Measurements from ENCODE around the gene MBOAT1. TPM values are rescaled to one million over a fixed set of nuclear protein-coding genes. Genes with fewer than 3 reads are reported as not detected.
"Not testable (repeated sequence)": the region's sequence is repeated elsewhere in the genome, so short reads cannot be mapped to it uniquely, and the experiment has no call there.

MBOAT1 gene
- total RNA-seq, 1 donor from 2014 or later, result 22.0 TPM

DNA sequence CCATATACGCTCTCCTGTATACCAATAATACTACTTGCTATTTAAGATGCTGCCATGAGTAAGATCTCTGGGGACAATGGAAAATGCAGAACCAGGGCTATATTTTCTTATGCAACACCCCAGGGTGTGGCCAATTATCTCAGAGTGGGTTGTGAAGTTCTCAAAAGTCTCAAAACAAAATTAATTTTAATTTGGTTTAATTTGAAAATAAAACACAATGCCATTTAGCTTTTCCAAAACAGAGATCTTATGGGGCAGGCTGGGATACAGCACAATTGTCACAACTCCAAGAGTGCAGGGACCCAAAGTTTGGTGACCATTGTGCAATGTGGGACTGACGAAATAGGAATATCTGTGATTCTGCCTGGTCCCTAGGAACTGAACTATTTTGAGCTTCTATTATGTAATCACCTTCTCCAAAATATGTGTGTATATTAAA is 43.1 kb downstream of the MBOAT1 start:
- DNase-seq, result no peak

DNA sequence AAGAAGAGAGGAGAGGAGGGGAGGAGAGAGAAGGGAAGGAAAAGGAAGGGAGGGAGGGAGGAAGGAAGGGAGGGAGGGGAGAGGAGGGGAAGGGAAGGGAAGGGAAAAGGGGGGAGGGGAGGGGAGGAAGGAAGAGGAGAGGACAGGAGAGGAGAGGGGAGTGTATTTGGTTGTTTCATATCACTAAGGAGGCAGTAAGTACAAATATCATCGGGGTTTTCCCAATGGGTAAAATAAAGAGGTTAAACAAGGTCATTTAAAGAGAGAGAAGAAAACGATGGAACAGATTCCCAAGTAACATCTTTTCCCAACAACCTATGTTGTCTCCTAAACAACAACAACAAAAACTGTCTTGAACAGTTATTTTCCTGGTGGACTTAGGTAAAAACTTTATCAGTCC is 43.6 kb downstream of the MBOAT1 start:
- DNase-seq, result no peak

DNA sequence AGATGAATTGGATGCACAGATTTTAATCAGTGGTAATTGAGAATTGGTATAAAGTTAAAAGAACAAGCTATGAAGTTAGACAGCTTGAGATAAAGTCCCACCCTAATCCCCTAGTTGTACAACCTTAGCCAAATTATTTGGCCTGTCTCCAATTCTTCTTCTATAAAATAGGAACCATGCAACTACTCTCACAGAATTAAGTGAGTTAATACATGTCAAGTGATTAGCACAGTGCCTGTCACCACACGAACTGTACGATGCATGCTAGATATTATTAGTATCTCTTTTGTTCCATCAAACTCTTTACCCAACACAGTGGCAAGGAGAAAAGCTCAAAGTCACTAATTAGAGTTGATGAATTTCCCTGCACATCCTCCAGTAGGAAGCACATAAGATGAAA is 44.7 kb downstream of the MBOAT1 start:
- no peak for DNase-seq

DNA sequence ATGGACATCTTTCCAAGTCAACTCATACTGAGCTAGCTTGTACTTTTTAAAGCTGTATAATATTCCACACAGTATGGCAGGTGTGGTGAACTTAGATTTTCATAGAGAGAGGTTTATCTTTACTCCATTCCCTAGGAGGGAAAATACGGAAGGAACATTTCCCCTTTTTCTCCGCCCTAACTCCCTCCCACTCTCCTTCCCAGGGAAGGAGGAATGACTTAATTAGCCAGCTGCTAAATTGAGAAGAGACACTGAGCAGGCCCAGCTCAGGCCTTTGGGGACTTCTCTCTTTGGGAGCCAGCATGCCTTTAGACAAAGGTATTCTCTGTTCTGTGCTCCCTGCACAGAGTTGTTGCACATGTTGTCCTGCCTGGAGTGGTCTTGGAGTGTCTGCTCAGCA is 46.1 kb downstream of the MBOAT1 start:
- DNase-seq, result no peak

DNA sequence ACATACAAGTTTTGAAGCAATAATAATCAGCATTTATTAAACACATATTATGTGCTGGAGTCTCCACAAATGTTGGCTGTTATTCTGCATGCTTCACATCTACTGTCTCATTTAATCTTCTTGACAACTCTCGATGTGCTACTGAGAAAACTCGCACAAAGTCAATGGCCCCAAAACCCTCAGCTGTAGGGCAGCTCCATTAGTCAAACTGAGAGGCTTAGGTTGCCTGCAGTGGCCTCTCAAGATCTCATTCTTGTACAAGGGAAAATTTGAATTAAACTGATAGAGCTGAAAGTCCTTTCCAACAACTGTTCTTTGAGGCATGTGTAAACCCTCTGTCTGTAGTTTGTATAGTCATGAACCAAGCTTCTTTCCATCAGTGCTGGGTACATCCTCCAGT is 49.8 kb downstream of the MBOAT1 start:
- no peak for DNase-seq

DNA sequence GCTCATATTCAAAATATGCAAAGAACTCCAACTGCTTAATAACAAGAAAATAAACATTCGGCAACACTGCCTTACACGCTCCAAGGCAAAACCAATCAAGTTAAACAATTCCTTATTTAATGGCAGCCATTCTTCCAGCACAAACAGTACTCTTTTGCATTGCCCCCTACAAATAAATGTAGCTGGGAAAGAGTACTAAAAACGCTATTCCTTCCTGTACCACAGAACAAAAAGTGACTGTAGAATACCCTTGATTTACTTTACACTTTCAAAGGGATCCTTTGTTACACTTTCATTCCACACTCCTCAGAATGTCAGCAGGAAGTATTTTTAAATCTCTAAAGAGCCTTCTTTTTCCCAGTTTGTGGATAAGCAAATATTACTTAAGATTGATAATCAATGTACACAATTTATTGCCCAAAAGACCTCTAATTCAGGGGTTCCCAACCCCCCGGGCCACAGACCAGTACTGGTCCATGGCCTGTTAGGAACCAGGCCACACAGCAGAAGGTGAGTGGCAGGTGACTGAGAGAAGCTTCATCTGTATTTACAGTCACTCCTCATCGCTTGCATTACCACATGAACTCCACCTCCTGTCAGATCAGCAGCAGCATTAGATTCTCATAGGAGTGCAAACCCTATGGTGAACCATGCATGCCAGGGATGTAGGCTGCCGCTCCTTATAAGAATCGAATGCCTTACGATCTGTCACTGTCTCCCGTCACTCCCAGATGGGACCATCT is 51.6 kb downstream of the MBOAT1 start:
- no peak for DNase-seq

DNA sequence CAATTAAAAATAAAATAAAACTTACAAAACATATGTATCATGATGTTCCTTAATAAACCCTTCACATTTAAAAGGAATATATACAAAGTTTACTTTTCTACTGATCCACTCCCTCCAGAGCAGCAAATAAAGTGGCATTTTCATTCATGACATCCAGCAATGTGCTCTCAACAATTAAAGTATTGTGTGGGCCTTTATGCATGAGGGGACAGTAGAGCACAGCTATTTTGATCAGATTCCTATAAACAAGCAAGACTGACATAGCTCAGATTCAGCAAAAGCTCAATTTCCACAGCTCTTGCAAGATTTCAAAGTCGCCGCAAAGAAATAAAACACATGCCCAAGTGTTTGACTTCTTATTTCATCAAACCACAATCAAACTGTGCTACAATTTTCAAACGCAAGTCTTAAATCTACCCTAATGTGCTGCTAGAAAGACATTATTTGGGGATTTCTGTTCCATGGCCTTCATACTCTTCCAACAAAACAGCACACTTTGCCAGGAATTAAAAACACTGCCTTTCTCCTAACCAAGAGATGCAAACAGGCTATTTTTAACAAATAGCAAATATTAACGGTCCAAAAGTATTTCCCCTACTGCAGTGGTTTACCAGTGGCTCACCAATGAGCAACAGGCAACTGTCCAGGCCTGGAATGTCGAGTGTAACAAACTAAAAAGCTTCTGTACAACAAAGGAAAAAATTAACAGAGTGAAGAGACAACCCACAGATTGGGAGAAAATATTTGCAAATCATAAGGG is 52.3 kb downstream of the MBOAT1 start:
- DNase-seq, result no peak

DNA sequence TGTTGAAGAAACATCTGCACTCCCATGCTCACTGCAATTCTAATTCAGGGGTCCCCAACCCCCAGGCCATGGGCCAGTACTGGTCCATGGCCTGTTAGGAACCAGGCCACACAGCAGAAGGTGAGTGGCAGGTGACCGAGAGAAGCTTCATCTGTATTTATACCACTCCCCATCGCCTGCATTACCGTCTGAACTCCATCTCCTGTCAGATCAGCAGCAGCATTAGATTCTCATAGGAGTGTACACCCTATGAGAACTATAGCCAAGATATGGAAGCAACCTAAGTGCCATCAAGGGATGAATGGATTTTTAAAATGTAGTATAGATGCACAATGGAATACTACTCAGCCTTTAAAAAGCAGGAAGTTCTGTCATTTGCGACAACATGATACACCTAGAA is 53.2 kb downstream of the MBOAT1 start:
- no peak for DNase-seq

DNA sequence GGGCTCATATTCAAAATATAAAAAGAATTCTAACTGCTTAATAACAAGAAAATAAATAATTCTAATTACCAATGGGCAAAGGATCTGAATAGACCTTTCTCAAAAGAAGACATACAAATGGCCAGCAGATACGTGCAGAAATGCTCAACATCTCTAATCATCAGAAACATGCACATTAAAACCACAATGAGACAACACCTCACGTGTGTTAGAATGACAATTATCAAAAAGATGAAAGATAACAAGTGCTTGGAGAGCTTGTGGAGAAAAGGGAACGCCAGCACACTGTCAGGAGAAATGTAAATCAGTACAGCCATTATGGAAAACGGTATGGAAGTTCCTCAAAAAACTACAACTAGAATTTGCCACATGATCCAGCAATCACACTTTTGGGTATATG is 53.6 kb downstream of the MBOAT1 start:
- DNase-seq, result no peak

DNA sequence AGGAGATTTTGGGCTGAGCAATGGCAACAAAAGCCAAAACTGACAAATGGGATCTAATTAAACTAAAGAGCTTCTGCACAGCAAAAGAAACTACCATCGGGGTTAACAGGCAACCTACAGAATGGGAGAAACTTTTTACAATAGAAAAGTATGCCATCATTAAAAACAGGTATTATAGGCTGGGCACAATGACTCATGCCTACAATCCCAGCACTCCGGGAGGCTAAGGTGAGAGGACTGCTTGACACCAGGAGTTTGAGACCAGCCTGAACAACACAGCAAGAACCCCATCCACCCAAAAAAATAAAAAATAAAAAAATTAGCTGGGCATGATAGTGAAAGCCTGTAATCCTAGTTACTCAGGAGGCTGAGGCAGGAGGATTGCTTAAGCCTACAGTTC is 55.4 kb downstream of the MBOAT1 start:
- DNase-seq, result no peak

DNA sequence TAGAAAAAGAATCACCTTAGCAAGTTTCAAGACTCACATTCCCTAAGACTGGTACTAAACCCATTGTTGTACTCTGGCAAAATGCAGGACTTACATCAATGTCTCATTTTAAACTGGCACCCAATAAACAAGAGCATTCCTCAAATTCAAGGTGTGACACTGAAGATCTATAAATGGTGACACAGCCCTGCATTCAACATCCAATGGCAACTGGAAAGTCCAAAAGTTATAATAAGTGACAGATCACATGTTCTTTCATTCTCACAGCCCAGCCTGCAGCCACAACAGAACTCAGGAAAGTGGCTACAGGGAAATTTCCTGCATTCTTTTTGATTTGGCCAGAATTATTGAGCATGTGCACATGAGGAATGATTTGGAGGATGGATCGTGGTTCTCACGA is 57.5 kb downstream of the MBOAT1 start:
- DNase-seq, result no peak

DNA sequence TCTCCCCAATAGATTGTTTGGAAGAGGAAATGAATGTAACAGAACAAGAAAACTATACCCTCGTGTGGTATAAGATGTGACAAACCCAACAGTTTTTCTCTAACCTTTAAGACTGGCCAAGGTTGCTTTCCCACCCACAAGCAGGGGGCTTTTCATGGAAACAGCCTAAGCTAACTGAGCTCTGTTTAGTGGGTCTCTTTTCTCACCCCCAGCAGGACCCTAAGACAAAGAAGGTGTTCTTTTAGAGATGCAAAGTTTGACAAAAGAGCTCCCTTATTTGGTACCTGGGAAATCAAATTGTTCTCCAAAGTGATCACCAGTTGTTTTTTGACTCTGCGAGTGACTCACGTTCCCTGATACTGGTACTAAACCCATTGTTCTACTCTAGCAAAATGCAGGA is 59.1 kb downstream of the MBOAT1 start:
- peak; percentile 26 for DNase-seq

DNA sequence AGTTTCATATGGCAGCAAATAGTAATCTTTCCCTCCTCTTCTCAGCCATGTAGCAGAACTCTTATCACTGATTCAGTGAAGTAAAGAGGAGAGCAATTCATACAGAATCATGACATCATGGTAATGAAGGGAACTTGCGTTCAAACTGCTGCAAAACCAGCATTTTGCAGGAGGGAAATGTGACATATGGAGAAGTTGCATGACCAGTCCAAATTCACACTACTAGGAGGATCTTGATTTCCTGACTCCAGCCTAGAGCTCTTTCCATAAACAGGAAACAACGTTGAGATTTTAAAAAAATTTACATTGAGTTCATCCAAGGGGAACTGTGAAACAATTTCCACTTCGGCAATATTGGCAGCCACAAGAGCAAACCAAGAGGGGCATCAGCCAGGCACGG is 63.8 kb downstream of the MBOAT1 start:
- no peak for DNase-seq

DNA sequence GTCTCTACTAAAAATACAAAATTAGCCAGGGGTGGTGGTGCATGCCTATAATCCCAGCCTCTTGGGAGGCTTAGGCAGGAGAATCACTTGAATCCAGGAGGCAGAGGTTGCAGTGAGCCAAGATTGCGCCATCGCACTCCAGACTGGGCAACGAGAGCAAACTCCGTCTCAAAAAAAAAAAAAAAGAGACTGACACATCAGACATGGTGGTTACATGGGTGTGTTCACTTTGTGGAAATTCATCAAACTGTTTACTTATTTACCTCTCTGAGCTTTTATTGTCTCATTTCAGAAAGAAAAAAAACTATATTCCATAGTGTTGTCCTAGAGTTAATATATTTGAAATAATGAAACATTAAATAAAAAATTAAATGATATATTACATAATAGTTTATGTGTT is 64.8 kb downstream of the MBOAT1 start:
- DNase-seq, result no peak

DNA sequence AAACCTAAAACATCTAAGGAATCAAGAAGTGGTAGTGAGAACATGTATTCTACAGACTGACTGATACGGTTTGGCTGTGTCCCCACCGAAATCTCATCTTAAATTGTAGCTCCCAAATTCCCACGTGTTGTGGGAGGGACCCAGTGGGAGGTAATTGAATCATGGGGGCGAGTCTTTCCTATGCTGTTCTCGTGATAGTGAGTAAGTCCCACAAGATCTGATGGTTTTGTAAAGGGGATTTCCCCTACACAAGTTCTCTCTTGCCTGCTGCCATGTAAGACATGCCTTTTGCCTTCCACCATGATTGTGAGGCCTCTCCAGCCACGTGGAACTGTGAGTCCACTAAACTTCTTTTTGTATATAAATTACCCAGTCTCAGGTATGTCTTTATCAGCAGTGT is 65.4 kb downstream of the MBOAT1 start:
- DNase-seq, result not testable (repeated sequence)

DNA sequence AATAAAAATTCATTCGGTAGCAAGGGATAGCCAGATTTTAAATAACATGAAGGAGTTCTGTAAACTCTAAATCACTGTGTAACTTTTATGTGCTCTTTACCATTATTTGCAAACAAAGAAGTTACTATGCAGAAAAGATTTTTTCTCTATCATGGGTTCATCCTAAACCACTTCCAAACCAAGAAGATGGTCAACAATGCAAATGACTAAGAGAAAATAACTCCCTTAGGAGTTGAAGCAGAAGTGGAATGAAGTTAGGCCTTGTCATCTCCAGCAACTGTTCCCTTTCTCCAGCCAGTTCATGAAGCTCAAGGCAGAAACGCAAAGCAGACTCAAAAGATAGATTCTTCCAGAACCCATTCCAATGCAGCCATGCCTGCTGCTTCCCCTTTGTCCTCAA is 66.0 kb downstream of the MBOAT1 start:
- no peak for DNase-seq

DNA sequence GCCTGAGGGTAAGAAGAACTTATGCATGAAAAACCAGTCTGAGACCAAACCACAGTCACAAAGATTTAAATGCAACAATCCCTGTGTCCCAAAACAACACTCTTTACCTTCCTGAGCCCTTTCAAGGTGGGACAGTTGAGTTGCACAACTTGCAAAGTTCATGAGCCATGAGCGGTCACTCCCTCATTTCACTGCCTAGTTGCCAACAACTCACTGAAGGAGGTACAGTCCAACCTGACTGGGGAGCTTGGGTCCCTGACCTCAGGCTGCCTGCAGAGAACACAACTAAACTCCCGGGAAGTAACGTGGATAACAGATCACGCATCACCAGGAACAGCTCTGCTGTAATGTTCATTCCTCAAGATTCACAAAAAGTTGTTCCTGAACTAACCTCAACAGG is 69.4 kb downstream of the MBOAT1 start:
- no peak for DNase-seq

DNA sequence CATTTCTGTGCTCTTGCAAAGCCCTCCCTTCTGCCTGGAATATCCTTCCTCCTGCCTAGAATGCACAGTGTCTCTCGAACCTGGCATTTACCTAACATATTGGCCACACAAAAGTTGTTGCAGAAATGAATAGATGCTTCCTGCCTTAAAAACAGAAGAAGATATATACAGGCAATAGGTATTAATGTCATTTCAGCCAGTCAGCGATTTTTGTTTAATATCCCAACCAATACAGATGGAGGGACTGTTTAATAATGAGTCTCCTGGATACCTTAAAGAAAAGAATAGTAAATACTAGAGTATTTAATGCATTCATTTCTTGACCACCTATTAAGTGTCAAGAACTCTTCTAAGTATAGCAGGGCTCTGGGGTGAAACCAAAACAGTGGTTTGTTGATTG is 70.3 kb downstream of the MBOAT1 start:
- no peak for DNase-seq

DNA sequence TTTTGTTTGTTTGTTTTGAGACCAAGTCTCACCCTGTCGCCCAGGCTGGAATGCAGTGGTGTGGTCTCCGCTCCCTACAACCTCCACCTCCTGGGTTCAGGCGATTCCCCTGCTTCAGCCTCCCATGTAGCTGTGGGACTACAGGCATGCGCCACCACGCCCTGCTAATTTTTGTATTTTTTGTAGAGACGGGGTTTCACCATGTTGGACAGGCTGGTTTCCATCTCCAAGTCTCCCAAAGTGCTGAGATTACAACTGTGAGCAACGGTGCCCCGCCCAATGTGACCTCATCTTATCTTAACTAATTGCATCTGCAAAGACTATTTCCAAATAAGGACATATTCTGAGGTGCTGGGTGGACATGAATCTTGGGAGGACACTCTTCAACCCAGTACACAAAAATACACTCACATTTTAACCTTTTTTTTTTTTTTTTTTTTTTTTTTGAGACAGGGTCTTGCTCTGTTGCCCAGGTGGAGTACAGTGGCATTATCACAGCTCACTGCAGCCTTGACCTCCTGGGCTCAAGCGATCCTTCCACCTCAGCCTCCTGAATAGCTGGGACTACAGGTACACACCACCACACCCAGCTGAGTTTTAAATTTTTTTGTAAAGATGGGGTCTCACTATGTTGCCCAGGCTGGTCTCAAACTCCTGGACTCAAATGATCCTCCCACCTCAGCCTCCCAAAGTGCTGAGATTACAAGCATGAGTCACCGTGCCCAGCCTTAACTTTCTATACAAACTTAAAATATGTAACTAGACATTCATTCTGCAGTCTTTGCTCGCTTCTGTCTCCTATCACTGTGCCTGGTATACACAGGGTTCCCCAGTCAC is 72.9 kb downstream of the MBOAT1 start:
- DNase-seq, result not testable (repeated sequence)

DNA sequence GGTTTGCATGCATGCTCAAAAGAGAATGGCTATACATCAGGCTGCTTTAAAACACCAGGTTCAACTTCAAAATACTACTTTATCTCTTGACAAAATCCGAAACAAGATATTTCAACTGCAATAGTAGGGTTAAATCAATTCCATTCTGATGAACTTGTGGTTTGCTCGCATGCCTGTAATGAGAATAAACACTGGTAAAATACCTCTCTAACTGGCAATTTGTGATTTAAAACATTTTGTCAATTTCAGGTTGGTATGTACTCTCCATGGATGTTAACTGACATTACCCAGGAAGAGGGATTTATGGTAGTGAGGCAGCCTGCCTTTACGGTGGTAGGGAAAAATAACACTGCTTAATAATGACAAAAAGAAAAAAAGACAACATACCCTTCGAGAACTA is 74.4 kb downstream of the MBOAT1 start:
- no peak for DNase-seq

DNA sequence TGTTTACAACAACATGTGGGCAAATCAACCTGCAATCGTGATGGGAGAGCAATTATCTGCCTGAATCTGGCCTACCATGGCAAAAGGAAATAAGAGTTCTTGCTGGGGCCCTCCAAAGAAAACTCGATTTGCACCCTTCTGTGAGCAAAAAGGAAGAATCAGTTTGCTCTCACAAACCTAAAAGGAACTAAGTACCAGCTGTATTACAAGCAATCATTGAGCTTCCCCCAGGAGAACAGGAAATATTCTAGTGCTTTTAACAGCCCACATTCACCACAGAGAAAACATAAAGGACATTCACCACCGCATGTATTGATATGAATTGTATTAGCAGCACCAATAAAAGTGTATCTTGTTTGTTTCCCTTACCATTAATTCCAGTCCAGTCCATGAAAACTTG is 75.0 kb downstream of the MBOAT1 start:
- DNase-seq, result no peak

DNA sequence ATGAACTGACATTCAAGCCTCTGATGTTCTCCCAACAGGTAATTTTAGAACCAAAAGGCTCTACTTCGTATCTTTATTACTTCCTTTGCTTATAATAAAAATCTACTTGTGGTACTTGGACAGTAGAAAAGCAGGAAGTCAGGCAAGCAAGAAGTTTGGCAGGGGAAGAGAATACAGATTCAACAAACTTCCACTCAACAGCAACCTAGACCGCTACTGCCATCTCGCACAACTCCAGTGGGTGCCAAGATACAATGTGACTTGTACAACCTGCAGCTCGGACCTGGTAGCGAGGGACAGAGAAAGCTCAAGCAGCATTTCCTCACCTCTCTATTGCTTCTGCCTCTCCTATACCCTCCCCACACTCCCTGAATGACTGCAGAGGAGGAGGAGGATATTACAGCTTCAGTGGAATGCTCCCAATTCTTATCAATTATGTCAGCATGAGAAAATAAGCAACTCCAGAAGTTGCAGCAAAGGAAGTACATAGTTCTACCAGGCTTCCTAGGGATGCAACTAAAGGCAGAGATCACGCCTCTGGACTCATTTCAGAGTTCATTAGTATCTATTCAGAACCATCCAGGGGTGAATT is 76.5 kb downstream of the MBOAT1 start:
- DNase-seq, result no peak

DNA sequence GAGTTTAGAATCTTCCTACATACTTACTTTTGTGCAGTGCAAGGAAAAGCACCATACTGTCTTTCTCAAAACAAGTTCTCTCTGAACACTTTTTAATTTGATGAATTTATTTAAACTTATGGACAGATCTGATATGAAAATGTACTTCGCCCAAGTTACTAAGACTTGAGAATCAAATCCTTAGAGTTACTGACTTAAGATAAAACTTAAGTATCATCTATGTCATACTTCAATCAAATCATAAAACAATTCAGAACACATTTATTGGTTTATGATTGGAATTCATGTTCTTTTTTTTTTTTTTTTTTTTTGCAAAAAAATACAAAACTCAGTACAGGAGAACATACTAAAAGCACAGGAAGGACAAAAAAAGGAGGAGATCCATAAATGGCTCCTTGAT is 77.7 kb downstream of the MBOAT1 start:
- DNase-seq, result no peak
